HCT116 (cell line): ENCODE data around the gene OR6K6. TPM values are rescaled to one million over a fixed set of nuclear protein-coding genes. Genes with fewer than 3 reads are reported as not detected.

Experiments used
- ATAC-seq: fragments of 200-7000 bp; cut with Tn5 transposase; 2 replicates; pipeline ENCODE4 v1.9.1; 2020; ENCODE audit warnings: mild to moderate bottlenecking, moderate library complexity
- BruUV-seq: library from RNA; stranded (reverse); fragments of 400-500 nt; replicated peaks from 2 replicates; lab custom pipeline; 2021; lab: Mats Ljungman, UMichigan
- CTCF ChIA-PET: fragments of 300-600 bp; sonication (Branson Sonifier 250); formaldehyde crosslinking; loops from one replicate; lab custom pipeline; 2021; ENCODE audit warnings: antibody characterized with exemption; lab: Charles Lee
- POLR2A ChIA-PET: fragments of 300-600, 350-600 bp; sonication (Branson Sonifier 250); formaldehyde crosslinking; loops from one replicate; lab custom pipeline; 2021; ENCODE audit warnings: antibody characterized with exemption; lab: Charles Lee
- RAD21 ChIA-PET, 2 experiments: fragments of 300-600 bp; sonication (Branson Sonifier 250); formaldehyde crosslinking; loops; one replicate each; lab custom pipeline; 2023; ENCODE audit warnings: low total read pairs in 2 of 2; ENCODE audit not compliant: uncharacterized antibody in 2 of 2, unreplicated experiment in 2 of 2, low non-redundant PET in 1 of 2; lab: Charles Lee
- DNase-seq: peaks from one replicate; pipeline ENCODE4 v3.0.0-alpha.2; 2010; ENCODE audit warnings: low read depth, low spot score
- H2AFZ ChIP-seq: fragments of 200-600 bp; shearing (Covaris generic), sonication (generic); 2 replicates; pipeline ENCODE4 v1.6.1; 2017; ENCODE audit warnings: low read depth, mixed run types, mixed read lengths, antibody characterized with exemption, low read length; ENCODE audit not compliant: poor library complexity, severe bottlenecking
- H3K27ac ChIP-seq: 2 replicates; pipeline ENCODE4 v1.5.1; 2012; ENCODE audit warnings: low read depth, low read length
- H3K27me3 ChIP-seq: fragments of 200-600 bp; sonication (generic); 2 replicates; pipeline ENCODE4 v1.6.1; 2016; ENCODE audit warnings: mixed run types, low read length, mixed read lengths; ENCODE audit not compliant: insufficient read depth
- H3K36me3 ChIP-seq, 2 experiments: fragments of 200-500 bp in 1 of 2; fragments of 200-600 bp in 1 of 2; sonication (Bioruptor generic) in 1 of 2; sonication (generic) in 1 of 2; 2 replicates each; pipeline versions ENCODE4 v1.5.1 to v1.6.1; 2014 to 2016; ENCODE audit warnings: low read length in 2 of 2, inconsistent platforms in 1 of 2, mixed read lengths in 1 of 2, mixed run types in 1 of 2; ENCODE audit not compliant: insufficient read depth in 2 of 2, control insufficient read depth in 1 of 2
- H3K4me1 ChIP-seq, 2 experiments: fragments of 200-600 bp in 1 of 2; sonication (generic) in 1 of 2; 2 replicates each; pipeline versions ENCODE4 v1.5.1 to v1.6.1; 2012 to 2017; ENCODE audit warnings: low read length in 2 of 2, inconsistent platforms in 1 of 2, mild to moderate bottlenecking in 1 of 2, mixed read lengths in 1 of 2, mixed run types in 1 of 2, moderate library complexity in 1 of 2; ENCODE audit not compliant: insufficient read depth in 2 of 2, control insufficient read depth in 1 of 2
- H3K4me2 ChIP-seq: fragments of 200-600 bp; sonication (generic); 2 replicates; pipeline ENCODE4 v1.6.1; 2017; ENCODE audit warnings: mixed run types, low read length, mixed read lengths
- H3K4me3 ChIP-seq, 2 experiments: fragments of 200-600 bp in 1 of 2; sonication (generic) in 1 of 2; replicated peaks in 1 of 2; 2 replicates each; pipeline ENCODE4 v1.5.1; 2011 to 2016; ENCODE audit warnings: low read length in 2 of 2, control low read depth in 1 of 2, low read depth in 1 of 2, mild to moderate bottlenecking in 1 of 2, mixed read lengths in 1 of 2, mixed run types in 1 of 2
- H3K79me2 ChIP-seq: fragments of 200-600 bp; sonication (generic); 2 replicates; pipeline ENCODE4 v1.6.1; 2017; ENCODE audit warnings: mild to moderate bottlenecking, mixed run types, low read length, moderate library complexity, mixed read lengths; ENCODE audit not compliant: insufficient read depth
- H3K9ac ChIP-seq: fragments of 200-600 bp; sonication (generic); 2 replicates; pipeline ENCODE4 v1.6.1; 2016; ENCODE audit warnings: low read length, mixed read lengths
- H3K9me2 ChIP-seq: fragments of 200-600 bp; sonication (generic), shearing (Covaris generic); 2 replicates; pipeline ENCODE4 v1.6.1; 2017; ENCODE audit warnings: mixed run types, mild to moderate bottlenecking, moderate library complexity; ENCODE audit not compliant: insufficient read depth
- H3K9me3 ChIP-seq, 2 experiments: fragments of 200-500 bp in 1 of 2; fragments of 200-600 bp in 1 of 2; sonication (Bioruptor generic) in 1 of 2; sonication (generic) in 1 of 2; 2 replicates each; pipeline ENCODE4 v1.6.1; 2014 to 2017; ENCODE audit warnings: low read length in 2 of 2, mixed read lengths in 2 of 2, inconsistent platforms in 1 of 2, low read depth in 1 of 2, mild to moderate bottlenecking in 1 of 2, mixed run types in 1 of 2, moderate library complexity in 1 of 2; ENCODE audit not compliant: control insufficient read depth in 1 of 2, insufficient read depth in 1 of 2
- H4K20me1 ChIP-seq: fragments of 200-600 bp; sonication (generic), shearing (Covaris generic); 2 replicates; pipeline ENCODE4 v1.6.1; 2017; ENCODE audit warnings: mixed run types, mild to moderate bottlenecking, moderate library complexity; ENCODE audit not compliant: insufficient read depth
- CTCF ChIP-seq, 3 experiments: fragments of 200-600 bp in 1 of 3; sonication (generic) in 1 of 3; IDR thresholded peaks in 2 of 3; conservative IDR thresholded peaks in 1 of 3; 2 replicates each; pipeline ENCODE4 v1.5.1; 2012 to 2017; ENCODE audit warnings: low read depth in 2 of 3, low read length in 2 of 3, antibody characterized with exemption in 1 of 3, borderline replicate concordance in 1 of 3, control low read depth in 1 of 3, mild to moderate bottlenecking in 1 of 3, mixed read lengths in 1 of 3, mixed run types in 1 of 3, moderate library complexity in 1 of 3; ENCODE audit not compliant: insufficient read depth in 1 of 3
- EGR1 ChIP-seq: IDR thresholded peaks from 2 replicates; pipeline ENCODE4 v1.6.1; 2012; ENCODE audit warnings: low read depth
- EZH2phosphoT487 ChIP-seq: fragments of 200-600 bp; IDR thresholded peaks from 2 replicates; pipeline ENCODE4 v1.6.1; 2018; ENCODE audit warnings: antibody characterized with exemption, borderline replicate concordance
- JUND ChIP-seq: IDR thresholded peaks from 2 replicates; pipeline ENCODE4 v1.6.1; 2012
- POLR2A ChIP-seq: IDR thresholded peaks from 2 replicates; pipeline ENCODE4 v1.7.0; 2011; ENCODE audit warnings: borderline replicate concordance; ENCODE audit not compliant: insufficient read depth, insufficient read length; ENCODE audit errors: extremely low read depth
- YY1 ChIP-seq: IDR thresholded peaks from 2 replicates; pipeline ENCODE4 v1.6.1; 2011; ENCODE audit warnings: low read length, low read depth, moderate library complexity, mild to moderate bottlenecking; ENCODE audit not compliant: insufficient replicate concordance; ENCODE audit errors: extremely low read depth
- ZBTB33 ChIP-seq: IDR thresholded peaks from 2 replicates; pipeline ENCODE4 v1.6.1; 2011; ENCODE audit warnings: mild to moderate bottlenecking, low read length, moderate library complexity; ENCODE audit not compliant: insufficient replicate concordance; ENCODE audit errors: extremely low read depth
- intact Hi-C: fragments of 100-400 bp; cut with micrococcal nuclease; formaldehyde crosslinking; loops from 2 replicates; pipeline ENCODE4 v1.10.0; 2022
- total RNA-seq: library from RNA; stranded (reverse); gene quantifications from one replicate; pipeline ENCODE4 v1.2.1, GENCODE V29; 2021; ENCODE audit not compliant: unreplicated experiment

OR6K6 gene
- total RNA-seq, 1 experiment from 2014 or later = not detected

DNA sequence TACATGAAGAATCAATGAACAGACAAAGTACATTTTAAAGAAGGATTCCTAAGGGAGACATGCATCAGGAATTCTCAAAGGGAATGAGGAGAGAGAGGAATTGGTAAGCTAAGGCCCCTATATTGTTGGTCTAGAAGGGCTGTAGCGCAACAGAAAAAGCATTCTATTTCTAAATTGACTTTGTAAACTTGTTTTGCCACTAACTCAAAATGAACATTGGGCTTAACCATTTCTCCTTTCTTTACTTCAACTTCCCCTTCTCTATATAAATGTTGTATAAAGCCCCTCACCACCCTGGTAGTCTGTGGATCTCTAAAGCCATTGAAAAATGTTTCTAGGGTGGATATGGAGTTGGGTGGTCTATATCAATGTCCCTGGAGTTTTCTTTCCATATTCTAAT is 46.9 kb downstream of the OR6K6 start:
- no peaks in the 10 kb centered on the region for H3K36me3 ChIP-seq
- intact Hi-C loops = no loop called here
- H2AFZ ChIP-seq = no peak overlapping the region
- H3K79me2 ChIP-seq = no peaks in the 10 kb centered on the region
- TF ChIP-seq YY1 (no peak), POLR2A (no peak), EGR1 (no peak), EZH2phosphoT487 (no peak), ZBTB33 (no peak), CTCF (IDR thresholded peaks at IDR 0.05 in 2 of 3, conservative IDR thresholded peaks at IDR 0.05 in 1 of 3; ENCODE audit: borderline replicate concordance in 1 of 3, insufficient read depth in 1 of 3, low read depth in 2 of 3, low read length in 2 of 3) (no peak), JUND (no peak)
- H3K4me2 ChIP-seq = no peak overlapping the region
- DNase-seq = no peak
- no peak overlapping the region for H3K4me3 ChIP-seq
- BruUV-seq = no TSS peak
- ChIA-PET RAD21 (no interaction called here), CTCF (no interaction called here), POLR2A (no interaction called here)
- H3K9me2 ChIP-seq = no peaks in the 10 kb centered on the region
- H3K4me1 ChIP-seq = no peaks in the 10 kb centered on the region
- no peak overlapping the region for H3K9ac ChIP-seq
- no peak overlapping the region for H3K27ac ChIP-seq
- ATAC-seq = no peak
- peaks cover 0 to 2% of the 10 kb centered on the region in 2 experiments; a peak in 1 of 4 replicates for H3K9me3 ChIP-seq
- H3K27me3 ChIP-seq = no peaks in the 10 kb centered on the region
- no peaks in the 10 kb centered on the region for H4K20me1 ChIP-seq
